Transverse colon (tissue), 4 donors: ENCODE data around the gene TIMP3. TPM values are rescaled to one million over a fixed set of nuclear protein-coding genes. Genes with fewer than 3 reads are reported as not detected.

ENCODE experiments used
- DNase-seq: peaks from one replicate; pipeline ENCODE4 v3.0.0-alpha.2; 2019
- H3K27ac ChIP-seq, 4 donors: fragments of 200-600 bp; sonication (generic); 2 replicates each; pipeline ENCODE4 v1.5.1; 2016 to 2018; ENCODE audit warnings: inconsistent platforms in 4 of 4
- H3K27me3 ChIP-seq: fragments of 200-600 bp; sonication (generic); 2 replicates; pipeline ENCODE4 v1.5.1; 2017; ENCODE audit warnings: inconsistent platforms
- H3K36me3 ChIP-seq, 4 donors: fragments of 200-600 bp; sonication (generic); 2 replicates each; pipeline ENCODE4 v1.5.1; 2017 to 2019; ENCODE audit warnings: inconsistent platforms in 4 of 4
- H3K4me1 ChIP-seq, 4 donors: fragments of 200-600 bp; sonication (generic); 2 replicates each; pipeline ENCODE4 v1.5.1; 2017 to 2020; ENCODE audit warnings: inconsistent platforms in 4 of 4
- H3K4me3 ChIP-seq, 4 donors: fragments of 200-600 bp; sonication (generic); 1 replicate in 1 of 4; 2 replicates in 3 of 4; pipeline versions ENCODE4 v1.5.1 to v1.6.1; 2017 to 2019; ENCODE audit warnings: inconsistent platforms in 4 of 4
- H3K9me3 ChIP-seq, 2 donors: fragments of 200-600 bp; sonication (generic); 2 replicates each; pipeline ENCODE4 v1.5.1; 2017 to 2019; ENCODE audit warnings: inconsistent platforms in 2 of 2
- CTCF ChIP-seq, 5 experiments: fragments of 200-600 bp in 3 of 5; fragments of 450-650 bp in 2 of 5; sonication (generic) in 3 of 5; IDR thresholded peaks; 1 replicate in 2 of 5; 2 replicates in 3 of 5; pipeline ENCODE4 v1.5.1; 2016 to 2017; ENCODE audit warnings: antibody characterized with exemption in 5 of 5, inconsistent platforms in 3 of 5, mild to moderate bottlenecking in 2 of 5, moderate library complexity in 1 of 5
- EP300 ChIP-seq: sonication (generic); formaldehyde crosslinking; IDR thresholded peaks from one replicate; pipeline ENCODE4 v1.6.1; 2017; ENCODE audit warnings: antibody characterized with exemption, low read depth
- POLR2A ChIP-seq: fragments of 450-650 bp; IDR thresholded peaks from one replicate; pipeline ENCODE4 v1.6.1; 2016; ENCODE audit warnings: antibody characterized with exemption, mild to moderate bottlenecking, moderate library complexity
- POLR2AphosphoS5 ChIP-seq, 3 donors: sonication (generic); formaldehyde crosslinking; IDR thresholded peaks; one replicate each; pipeline ENCODE4 v1.6.1; 2016; ENCODE audit warnings: antibody characterized with exemption in 3 of 3
- whole genome bisulfite sequencing, 2 donors: methylation state at CpG; one replicate each; pipeline ENCODE4 v1.1.5; 2018; ENCODE audit warnings: low coverage in 1 of 2; 5-methylcytosine and 5-hydroxymethylcytosine counted together
- in situ Hi-C, 4 donors: fragments of 200-750 bp; cut with MboI; loops; one replicate each; pipeline versions ENCODE4 v1.15.0 to v1.15.1; 2017; ENCODE audit warnings: low sequenced_read_pairs in 3 of 4, low pct_ligation_motif_present in 1 of 4, low pct_unique_long_range_greater_than_20kb in 1 of 4
- intact Hi-C: fragments of 100-400 bp; cut with DNase I; formaldehyde crosslinking; loops from one replicate; pipeline ENCODE4 v1.15.1; 2023; ENCODE audit warnings: low total_unique reads
- total RNA-seq, 4 donors: library from RNA; depleted of rRNA; stranded (reverse); fragments of >200 nt; gene quantifications; one replicate each; pipeline ENCODE4 v1.1.0, GENCODE V29; 2016

TIMP3 gene
- total RNA-seq, 4 donors from 2014 or later, result 49.7 to 158 (median 62.4) TPM

GRCh38 chr22:32805361-32805881 is 3.9 kb downstream of the TIMP3 start:
- Histone ChIP-seq H3K27me3 (peaks cover 31% of the 10 kb centered on the region), H3K27ac (peak overlapping the region in 3 of 4 donors; percentile 75 to 93 (median 90)), H3K36me3 (no peaks in the 10 kb centered on the region), H3K4me1 (peaks cover 11 to 54% (median 24%) of the 10 kb centered on the region in 4 donors), H3K9me3 (no peaks in the 10 kb centered on the region), H3K4me3 (peak overlapping the region in 1 of 4 donors; percentile 62)
- in situ Hi-C loops, result no loop called here
- 66% methylated on average over 4 of the region's 4 CpGs; no CpG with 5 or more reads in 1 of the 2 donors for WGBS, 2 donors
- DNase-seq, result no peak
- TF ChIP-seq POLR2A (no peak), POLR2AphosphoS5 (IDR thresholded peaks at IDR 0.05) (no peak), CTCF (IDR thresholded peaks at IDR 0.05) (no peak), EP300 (no peak)
- intact Hi-C loops, result no loop called here

GRCh38 chr22:32806296-32806695 is 4.8 kb downstream of the TIMP3 start:
- intact Hi-C loops, result no loop called here
- in situ Hi-C loops, result no loop called here
- no peaks in the 10 kb centered on the region for H3K9me3 ChIP-seq
- H3K27ac ChIP-seq, result no peak overlapping the region
- H3K36me3 ChIP-seq, result no peaks in the 10 kb centered on the region
- 57 to 58% methylated on average over 2 of the region's 2 CpGs for WGBS, 2 donors
- H3K4me3 ChIP-seq, result no peak overlapping the region
- TF ChIP-seq POLR2A (no peak), POLR2AphosphoS5 (IDR thresholded peaks at IDR 0.05) (peak in 1 of 3 donors; percentile 7)
- H3K27me3 ChIP-seq, result peaks cover 22% of the 10 kb centered on the region
- peaks cover 9 to 48% (median 20%) of the 10 kb centered on the region in 4 donors for H3K4me1 ChIP-seq
- DNase-seq, result no peak

- Histone ChIP-seq H3K36me3 (no peaks in the 10 kb centered on the region), H3K4me3 (no peak overlapping the region), H3K27me3 (peaks cover 5% of the 10 kb centered on the region), H3K27ac (peak overlapping the region in 1 of 4 donors; percentile 12), H3K4me1 (peaks cover 8 to 44% (median 20%) of the 10 kb centered on the region in 4 donors), H3K9me3 (no peaks in the 10 kb centered on the region)
- intact Hi-C loops (no loop called here), in situ Hi-C loops (no loop called here)
- TF ChIP-seq CTCF (IDR thresholded peaks at IDR 0.05), result no peak
- TF ChIP-seq POLR2AphosphoS5 (IDR thresholded peaks at IDR 0.05), result peak; percentile 13 to 35 (median 17)
- no peak for DNase-seq
- 40% methylated on average over 4 of the region's 4 CpGs; no CpG with 5 or more reads in 1 of the 2 donors for WGBS, 2 donors
Observed at GRCh38 chr22:32808038-32808445, 6.5 kb downstream of the TIMP3 start.

DNA sequence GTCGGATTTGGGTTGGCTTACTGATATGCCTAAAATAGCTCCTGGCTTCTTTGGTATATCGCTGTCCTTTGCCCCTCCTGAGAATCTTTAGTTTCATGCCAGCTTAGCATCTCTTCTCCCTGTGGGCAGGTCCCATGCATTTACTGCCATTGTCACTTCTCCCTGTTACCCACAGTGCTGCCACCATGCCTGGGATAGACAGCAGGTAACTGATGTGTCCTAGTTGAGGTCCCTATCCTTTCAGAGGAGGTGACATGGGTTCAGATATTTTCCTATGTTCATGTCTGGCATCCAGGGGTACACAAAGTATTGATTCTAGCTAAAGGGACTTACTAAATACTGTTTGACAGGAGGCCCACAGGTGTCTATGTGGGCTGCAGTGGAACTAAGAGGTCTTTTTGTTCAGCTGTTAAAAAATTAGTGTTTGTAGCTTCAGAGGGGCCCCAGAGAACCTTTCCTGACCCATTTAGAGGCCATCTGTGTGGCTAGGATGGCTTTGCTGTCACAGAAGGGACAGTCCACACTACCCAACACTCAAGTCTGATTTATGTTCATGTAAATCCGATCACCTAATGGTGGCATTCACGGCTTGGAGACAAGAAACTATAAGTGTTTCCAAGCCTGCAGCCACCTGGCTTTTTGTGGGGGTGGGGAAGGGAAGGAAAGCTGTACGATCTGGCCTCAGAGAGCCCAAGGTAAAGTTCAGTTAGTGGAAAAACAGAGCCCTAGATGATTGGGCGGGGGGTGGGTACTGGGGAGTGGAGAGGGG is 8.5 kb downstream of the TIMP3 start:
- intact Hi-C loops (no loop called here), in situ Hi-C loops (no loop called here)
- Histone ChIP-seq H3K27me3 (no peaks in the 10 kb centered on the region), H3K9me3 (no peaks in the 10 kb centered on the region), H3K4me3 (no peak overlapping the region), H3K36me3 (no peaks in the 10 kb centered on the region), H3K27ac (no peak overlapping the region), H3K4me1 (peaks cover 9 to 40% (median 19%) of the 10 kb centered on the region in 4 donors)
- TF ChIP-seq POLR2AphosphoS5 (IDR thresholded peaks at IDR 0.05) (no peak), POLR2A (no peak), EP300 (no peak), CTCF (IDR thresholded peaks at IDR 0.05) (no peak)
- DNase-seq, result no peak
- WGBS, 2 donors, result 61 to 62% methylated on average over 5 to 6 of the region's 6 CpGs
